ENCODE data around the gene FNDC1.
"Not testable (repeated sequence)": the region's sequence is repeated elsewhere in the genome, so short reads cannot be mapped to it uniquely, and the experiment has no call there.

Gene FNDC1

DNA sequence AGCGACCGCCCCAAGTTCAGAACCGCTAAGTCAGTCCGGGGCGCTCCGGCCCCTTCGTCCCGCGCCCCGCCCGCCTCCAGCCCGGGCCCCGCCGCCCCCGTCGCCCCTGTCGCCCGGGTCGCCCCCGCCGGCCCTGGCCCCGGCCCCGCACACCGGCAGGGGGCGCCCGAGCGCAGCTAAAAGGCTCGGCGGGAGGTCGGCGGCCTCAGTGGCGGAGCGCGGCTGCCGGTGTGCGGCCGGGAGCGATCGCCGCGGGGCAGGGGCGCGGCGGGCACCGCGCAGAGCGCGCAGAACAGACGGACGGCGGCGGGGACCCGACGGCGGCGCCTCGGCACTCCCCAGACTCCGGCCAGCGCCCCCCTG lies at the start of gene FNDC1:
Gene FNDC1, plus strand, starts transcription at position 208 of the 363 bp plus-strand sequence. CDS start 197 bp downstream, outside the sequence.
- H3K9me3 Mint-ChIP-seq: peaks cover 7% of the 10 kb centered on the region
- peak; percentile 87 for DNase-seq
- H3K27ac Mint-ChIP-seq: no peak within 1 kb of the TSS
- peaks cover 5% of the 10 kb centered on the region for H3K4me1 Mint-ChIP-seq
- peak within 1 kb of the TSS; percentile 82 for H3K4me3 Mint-ChIP-seq
- H3K36me3 Mint-ChIP-seq (ENCODE audit: low read depth): no peaks in the 10 kb centered on the region
- peaks cover 96% of the 10 kb centered on the region for H3K27me3 Mint-ChIP-seq (ENCODE audit: low read depth, poor library complexity)
- TF ChIP-seq, protein P1, sequence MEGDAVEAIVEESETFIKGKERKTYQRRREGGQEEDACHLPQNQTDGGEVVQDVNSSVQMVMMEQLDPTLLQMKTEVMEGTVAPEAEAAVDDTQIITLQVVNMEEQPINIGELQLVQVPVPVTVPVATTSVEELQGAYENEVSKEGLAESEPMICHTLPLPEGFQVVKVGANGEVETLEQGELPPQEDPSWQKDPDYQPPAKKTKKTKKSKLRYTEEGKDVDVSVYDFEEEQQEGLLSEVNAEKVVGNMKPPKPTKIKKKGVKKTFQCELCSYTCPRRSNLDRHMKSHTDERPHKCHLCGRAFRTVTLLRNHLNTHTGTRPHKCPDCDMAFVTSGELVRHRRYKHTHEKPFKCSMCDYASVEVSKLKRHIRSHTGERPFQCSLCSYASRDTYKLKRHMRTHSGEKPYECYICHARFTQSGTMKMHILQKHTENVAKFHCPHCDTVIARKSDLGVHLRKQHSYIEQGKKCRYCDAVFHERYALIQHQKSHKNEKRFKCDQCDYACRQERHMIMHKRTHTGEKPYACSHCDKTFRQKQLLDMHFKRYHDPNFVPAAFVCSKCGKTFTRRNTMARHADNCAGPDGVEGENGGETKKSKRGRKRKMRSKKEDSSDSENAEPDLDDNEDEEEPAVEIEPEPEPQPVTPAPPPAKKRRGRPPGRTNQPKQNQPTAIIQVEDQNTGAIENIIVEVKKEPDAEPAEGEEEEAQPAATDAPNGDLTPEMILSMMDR (IDR thresholded peaks at IDR 0.05): no peak

DNA sequence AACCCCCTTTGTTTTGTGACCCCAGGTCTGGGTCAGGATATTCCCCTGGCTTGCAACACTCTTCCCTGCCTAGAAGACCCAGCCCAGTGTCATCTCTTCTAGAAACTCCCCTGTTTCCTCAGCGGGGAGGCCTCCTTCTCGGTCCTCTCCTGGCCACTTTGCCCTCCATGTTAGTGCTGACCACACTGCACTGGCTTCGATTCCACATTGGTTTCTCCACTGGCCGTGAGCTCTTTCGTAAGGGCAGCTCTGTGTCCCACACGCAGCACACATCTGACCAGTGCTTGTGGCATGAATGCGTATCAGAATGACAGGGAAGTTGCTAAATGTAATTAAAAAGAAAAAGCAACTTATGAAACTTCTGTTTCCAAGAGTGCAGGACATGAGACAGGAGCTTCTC lies 49.4 kb upstream of the FNDC1 start:
- no peaks in the 10 kb centered on the region for H3K9me3 Mint-ChIP-seq
- no peak overlapping the region for H3K4me3 Mint-ChIP-seq
- H3K4me1 Mint-ChIP-seq: no peaks in the 10 kb centered on the region
- no peak for DNase-seq
- no peak overlapping the region for H3K27ac Mint-ChIP-seq
- peaks cover 12% of the 10 kb centered on the region for H3K27me3 Mint-ChIP-seq (ENCODE audit: low read depth, poor library complexity)
- TF ChIP-seq, protein P1 (IDR thresholded peaks at IDR 0.05): no peak
- no peaks in the 10 kb centered on the region for H3K36me3 Mint-ChIP-seq (ENCODE audit: low read depth)

DNA sequence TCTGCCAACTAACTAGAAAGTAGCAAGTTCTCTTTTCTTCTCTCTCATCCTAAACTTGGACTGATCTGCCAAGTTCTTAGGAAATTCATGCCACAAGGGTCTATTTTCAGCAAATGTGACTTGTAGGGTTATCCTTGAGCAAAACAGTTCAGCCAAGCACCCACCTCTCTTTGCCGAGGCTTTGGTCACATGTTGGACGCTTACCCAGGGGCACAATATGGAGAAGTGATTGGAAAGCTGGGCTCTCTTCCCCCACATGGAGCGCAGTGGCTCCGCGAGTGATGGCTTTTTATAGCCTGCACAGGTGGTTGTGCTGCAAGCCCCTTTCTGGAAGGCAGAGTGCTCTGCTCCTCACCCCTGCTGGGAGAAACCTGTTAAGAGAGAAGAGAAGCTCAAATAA lies 47.7 kb upstream of the FNDC1 start:
- DNase-seq: no peak
- Mint-ChIP-seq H3K36me3 (ENCODE audit: low read depth) (no peaks in the 10 kb centered on the region), H3K27me3 (ENCODE audit: low read depth, poor library complexity) (peaks cover 12% of the 10 kb centered on the region), H3K9me3 (no peaks in the 10 kb centered on the region), H3K4me3 (no peak overlapping the region), H3K27ac (no peak overlapping the region), H3K4me1 (peaks cover 5% of the 10 kb centered on the region)
- TF ChIP-seq, protein P1 (IDR thresholded peaks at IDR 0.05): no peak

DNA sequence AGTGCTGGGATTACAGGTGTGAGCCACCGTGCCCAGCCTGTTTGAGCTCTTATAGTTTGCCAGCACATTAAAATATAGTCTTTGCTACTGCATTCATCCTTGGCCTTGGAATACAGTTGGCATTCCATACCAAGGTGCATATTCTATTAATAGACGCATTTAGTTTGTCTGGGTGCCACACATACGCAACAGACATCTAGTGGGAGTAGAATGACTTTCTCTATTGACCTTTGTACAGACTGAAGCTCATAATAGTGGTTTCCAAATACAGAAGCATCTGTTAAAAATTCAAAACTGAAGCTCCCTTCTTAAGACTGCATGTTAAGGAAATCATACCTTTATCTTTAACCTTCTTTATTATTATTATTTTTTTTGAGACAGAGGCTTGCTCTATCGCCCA lies 46.7 kb upstream of the FNDC1 start:
- Mint-ChIP-seq H3K36me3 (ENCODE audit: low read depth) (no peaks in the 10 kb centered on the region), H3K4me1 (peaks cover 11% of the 10 kb centered on the region), H3K4me3 (no peak overlapping the region), H3K9me3 (no peaks in the 10 kb centered on the region), H3K27me3 (ENCODE audit: low read depth, poor library complexity) (peaks cover 10% of the 10 kb centered on the region), H3K27ac (no peak overlapping the region)
- DNase-seq: no peak
- TF ChIP-seq, protein P1 (IDR thresholded peaks at IDR 0.05): no peak

DNA sequence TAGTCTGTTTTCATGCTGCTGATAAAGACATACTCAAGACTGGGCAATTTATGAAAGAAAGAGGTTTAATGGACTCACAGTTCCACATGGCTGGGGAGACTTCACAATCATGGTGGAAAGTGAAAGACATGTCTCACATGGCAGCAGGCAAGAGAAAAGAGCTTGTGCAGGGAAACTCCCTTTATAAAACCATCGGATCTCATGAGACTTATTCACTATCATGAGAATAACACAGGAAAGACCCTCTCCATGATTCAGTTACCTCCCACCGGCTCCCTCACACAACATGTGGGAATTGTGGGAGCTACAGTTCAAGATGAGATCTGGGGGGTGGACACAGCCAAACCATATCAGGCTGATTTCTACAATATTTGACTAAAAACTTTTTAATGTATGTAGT lies 45.4 kb upstream of the FNDC1 start:
- not testable (repeated sequence) for DNase-seq; H3K9me3 Mint-ChIP-seq; H3K27ac Mint-ChIP-seq; H3K36me3 Mint-ChIP-seq (ENCODE audit: low read depth); H3K4me3 Mint-ChIP-seq
- Mint-ChIP-seq H3K27me3 (ENCODE audit: low read depth, poor library complexity) (peaks cover 13% of the 10 kb centered on the region), H3K4me1 (peaks cover 11% of the 10 kb centered on the region)

DNA sequence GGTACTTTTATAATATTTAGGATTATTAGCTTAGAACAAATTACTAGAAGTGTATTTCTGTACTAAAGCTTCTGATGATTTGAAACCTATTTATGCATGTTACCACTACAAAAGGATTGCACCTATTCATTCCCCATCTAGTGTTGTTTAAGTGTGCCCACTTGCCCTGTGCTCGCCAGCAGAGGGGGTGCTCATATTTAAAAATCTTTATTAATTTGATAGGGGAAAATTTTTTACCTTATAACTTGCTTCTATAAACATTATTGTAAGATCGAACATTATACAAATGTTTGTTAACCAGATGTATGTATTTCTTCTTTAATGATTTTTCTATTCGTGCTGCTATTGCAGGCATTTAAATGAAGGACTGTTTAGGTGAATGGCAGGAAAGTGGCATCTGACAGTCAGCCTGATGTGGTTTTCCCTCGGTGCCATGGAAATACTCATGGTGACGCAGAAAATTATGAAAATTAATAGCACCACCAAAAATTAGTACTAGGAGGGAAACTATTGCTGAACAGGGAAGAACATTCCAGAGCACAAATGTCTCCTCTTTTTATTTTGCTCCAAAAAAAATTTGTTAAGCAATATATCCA lies 44.1 kb upstream of the FNDC1 start:
- peaks cover 13% of the 10 kb centered on the region for H3K27me3 Mint-ChIP-seq (ENCODE audit: low read depth, poor library complexity)
- no peaks in the 10 kb centered on the region for H3K36me3 Mint-ChIP-seq (ENCODE audit: low read depth)
- no peak overlapping the region for H3K4me3 Mint-ChIP-seq
- DNase-seq: no peak
- H3K27ac Mint-ChIP-seq: no peak overlapping the region
- TF ChIP-seq, protein P1 (IDR thresholded peaks at IDR 0.05): no peak
- peaks cover 11% of the 10 kb centered on the region for H3K4me1 Mint-ChIP-seq
- no peaks in the 10 kb centered on the region for H3K9me3 Mint-ChIP-seq
